GM19372 (cell line): ENCODE measurements around the gene KIF14.
A peak's percentile ranks its signal among the peaks of the same experiment; 100 is the strongest.

ENCODE experiments used
- ATAC-seq: cut with Tn5 transposase; IDR thresholded peaks from one replicate; pipeline ENCODE4 v1.9.1; 2021; ENCODE audit warnings: mild to moderate bottlenecking, low read depth, moderate library complexity; ENCODE audit not compliant: unreplicated experiment

The KIF14 gene, protein sequence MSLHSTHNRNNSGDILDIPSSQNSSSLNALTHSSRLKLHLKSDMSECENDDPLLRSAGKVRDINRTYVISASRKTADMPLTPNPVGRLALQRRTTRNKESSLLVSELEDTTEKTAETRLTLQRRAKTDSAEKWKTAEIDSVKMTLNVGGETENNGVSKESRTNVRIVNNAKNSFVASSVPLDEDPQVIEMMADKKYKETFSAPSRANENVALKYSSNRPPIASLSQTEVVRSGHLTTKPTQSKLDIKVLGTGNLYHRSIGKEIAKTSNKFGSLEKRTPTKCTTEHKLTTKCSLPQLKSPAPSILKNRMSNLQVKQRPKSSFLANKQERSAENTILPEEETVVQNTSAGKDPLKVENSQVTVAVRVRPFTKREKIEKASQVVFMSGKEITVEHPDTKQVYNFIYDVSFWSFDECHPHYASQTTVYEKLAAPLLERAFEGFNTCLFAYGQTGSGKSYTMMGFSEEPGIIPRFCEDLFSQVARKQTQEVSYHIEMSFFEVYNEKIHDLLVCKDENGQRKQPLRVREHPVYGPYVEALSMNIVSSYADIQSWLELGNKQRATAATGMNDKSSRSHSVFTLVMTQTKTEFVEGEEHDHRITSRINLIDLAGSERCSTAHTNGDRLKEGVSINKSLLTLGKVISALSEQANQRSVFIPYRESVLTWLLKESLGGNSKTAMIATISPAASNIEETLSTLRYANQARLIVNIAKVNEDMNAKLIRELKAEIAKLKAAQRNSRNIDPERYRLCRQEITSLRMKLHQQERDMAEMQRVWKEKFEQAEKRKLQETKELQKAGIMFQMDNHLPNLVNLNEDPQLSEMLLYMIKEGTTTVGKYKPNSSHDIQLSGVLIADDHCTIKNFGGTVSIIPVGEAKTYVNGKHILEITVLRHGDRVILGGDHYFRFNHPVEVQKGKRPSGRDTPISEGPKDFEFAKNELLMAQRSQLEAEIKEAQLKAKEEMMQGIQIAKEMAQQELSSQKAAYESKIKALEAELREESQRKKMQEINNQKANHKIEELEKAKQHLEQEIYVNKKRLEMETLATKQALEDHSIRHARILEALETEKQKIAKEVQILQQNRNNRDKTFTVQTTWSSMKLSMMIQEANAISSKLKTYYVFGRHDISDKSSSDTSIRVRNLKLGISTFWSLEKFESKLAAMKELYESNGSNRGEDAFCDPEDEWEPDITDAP (N-terminal part only)

DNA sequence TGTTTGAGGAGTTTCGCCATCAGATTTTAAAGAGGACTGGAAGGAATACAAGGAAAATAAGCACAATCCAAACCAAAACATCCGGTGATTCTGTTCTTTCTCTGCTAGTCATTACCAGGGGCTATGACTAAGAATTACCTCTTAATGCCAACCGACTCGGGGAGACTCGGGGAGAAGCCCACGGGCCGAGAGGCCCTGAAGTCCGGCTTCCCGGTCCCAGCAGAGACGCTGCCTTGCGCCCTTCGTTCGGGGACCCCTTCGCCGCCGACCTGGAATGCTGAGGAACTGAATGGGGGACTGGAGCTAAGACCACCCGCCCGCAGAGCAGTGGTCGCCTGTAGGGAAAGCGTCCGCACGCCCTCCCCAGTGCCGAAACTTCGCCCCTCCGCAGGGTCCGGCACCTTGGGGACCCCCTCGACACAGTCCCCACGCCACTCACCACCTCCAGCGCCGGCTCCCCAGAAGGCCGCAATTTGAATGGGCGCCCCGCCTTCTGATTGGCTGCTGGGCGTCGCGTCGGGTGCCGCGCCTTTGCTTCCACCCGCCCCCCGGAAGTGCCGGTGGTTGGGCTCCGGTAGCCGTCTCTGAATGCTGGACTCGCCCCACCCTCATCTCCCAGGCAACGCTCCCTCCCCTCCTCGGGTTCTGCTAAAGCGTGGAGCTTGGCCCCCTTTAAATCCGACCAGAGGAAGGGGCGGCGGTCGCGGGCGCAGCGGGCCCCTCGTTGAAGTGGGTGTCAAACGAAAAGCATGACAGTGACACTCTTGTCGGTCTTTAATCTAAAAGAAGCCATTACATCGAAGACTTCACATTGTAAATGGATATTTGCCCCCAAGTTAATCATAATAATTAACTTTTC is at the start of gene KIF14:
KIF14 (minus strand) TSS at position 479 of the 859 bp plus-strand sequence. CDS start 2,028 bp downstream, outside the sequence.
- peak; percentile 95 for ATAC-seq

DNA sequence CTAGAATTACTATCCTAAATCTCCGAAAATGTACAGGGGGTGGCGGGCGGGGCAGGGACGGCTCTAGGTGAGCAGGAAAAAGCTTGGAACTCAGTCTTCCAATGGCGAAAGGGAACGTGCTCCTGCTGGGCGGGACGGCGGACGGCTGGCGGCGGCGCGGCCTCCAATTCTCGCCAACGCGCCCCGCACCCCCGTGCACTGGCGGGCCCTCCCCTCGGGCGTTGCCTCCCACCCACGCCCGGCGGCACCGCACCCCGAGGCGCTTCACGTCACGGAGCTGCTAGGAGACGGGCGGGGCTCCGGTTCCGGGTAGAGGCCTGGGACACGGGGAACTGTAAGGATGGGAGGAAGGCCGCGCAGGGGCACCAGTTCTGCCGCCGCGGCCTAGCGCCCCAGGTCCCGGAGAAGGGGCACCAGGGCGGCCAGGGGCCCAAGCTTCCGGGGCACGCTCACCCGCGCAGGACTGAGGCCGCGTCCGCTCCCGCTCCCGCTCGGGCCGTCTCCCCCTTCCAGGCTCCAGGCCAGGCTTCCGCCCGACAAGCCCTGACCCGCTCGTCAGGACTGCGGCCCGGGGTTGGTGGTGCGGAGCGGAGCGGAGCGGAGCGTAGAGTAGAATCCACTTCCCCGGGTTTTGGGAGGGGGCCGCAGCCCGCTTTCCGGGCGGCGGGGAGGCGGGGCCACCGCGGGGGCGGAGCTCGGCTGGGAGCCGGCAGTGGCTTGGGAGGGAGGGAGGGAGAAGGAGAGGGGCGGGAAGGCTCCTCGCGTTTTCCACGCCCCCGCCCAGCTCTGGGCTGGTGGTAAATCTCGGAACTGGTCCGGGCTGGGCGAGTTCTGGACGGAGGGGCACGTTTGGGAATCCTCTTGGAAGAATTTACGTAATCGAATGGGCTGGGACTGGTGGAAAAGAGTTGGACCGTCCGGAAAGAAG is 49.0 kb upstream of the KIF14 start, which contains the start of gene DDX59:
DDX59 (minus strand) TSS at position 594 of the 928 bp plus-strand sequence. CDS start 3,167 bp downstream, outside the sequence.
- ATAC-seq = peak; percentile 89

DNA sequence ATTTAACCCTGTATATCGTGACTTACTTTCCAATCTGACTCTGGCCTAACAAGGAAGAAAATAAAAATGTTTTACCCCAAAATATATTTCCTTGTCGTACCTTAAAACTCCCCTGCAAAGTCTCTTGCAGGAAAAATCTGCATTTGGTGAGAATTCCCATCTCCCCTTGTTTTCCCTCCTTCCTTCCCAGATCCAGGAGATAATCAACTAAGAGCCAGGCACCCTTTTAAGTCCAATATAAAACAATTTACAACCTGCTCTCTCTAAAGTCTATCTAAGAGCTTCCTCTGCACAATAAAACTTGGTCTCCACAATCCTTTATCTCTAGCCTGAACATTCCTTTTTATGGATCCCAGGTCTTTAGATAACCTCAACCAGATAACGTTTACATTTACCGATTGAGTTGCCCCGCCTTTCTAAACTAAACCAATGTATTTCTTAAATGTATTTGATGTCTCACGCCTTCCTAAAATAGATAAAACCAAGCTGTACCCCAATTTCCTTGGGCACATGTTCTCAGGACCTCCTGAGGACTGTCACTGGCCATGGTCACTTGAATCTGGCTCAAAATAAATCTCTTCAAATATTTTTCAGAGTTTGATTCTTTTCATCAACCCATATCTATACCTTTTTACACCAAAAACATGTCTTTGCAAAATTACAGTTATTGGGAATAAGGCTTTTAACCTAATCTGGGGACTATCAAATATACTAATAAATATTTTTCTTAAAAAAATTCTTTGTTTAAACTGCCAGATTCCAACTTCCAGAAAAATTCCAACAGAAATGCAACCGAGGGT is 48.2 kb upstream of the KIF14 start:
- ATAC-seq = no peak

DNA sequence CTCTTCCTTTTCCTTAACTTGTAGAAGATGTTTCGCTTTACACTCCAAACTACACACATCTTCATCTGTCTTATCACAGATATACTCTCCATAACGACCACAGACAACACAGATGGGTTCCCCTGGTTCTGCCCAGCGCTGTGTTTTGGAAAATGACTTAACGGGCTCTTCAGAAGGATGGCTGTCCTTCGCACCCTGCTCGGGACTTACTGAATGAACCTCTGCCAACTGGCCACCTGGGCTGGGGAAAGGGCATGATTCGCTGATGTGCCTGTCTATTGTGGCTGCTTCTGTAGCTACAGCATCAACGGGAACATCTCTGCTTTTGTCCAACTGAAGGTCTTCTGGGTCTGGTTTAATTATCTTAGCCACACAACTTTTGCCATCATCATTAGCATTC is 45.8 kb upstream of the KIF14 start:
- no peak for ATAC-seq

DNA sequence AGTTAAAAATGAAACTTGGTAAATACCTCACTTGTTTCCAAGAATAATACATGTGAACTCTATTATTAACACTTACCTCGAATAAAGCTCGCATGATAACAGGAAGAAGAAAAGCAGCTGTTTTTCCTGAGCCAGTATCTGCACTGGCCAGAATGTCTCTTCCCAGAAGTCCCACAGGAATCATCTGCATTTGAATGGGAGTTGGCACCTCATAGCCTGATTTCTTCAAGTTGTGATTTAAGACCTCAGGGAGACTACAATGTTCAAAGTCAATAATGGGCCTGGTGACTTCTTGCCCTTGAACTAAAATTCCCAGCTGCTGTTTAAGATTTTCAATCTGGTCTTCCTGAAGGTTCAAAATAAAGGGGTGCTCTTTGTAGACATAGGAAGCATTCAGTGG is 45.3 kb upstream of the KIF14 start:
- no peak for ATAC-seq

DNA sequence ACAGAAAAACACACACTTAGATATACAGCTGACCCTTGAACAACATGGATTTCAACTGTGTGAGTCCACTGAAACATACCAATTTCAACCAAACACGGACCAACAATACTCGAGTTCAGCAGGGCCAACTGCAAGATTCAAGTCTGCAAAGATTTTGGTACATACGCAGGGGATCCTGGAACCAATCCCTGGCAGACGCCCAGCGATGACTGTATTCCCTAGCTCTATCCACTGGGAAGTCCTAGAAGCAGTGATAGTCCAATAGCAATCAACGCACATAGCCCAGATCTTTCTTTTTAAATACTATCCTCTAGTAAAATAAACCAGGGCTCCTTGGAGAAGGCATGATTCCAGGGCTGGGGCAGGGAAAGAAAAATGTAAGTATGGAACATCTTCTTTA is 40.2 kb upstream of the KIF14 start:
- no peak for ATAC-seq

DNA sequence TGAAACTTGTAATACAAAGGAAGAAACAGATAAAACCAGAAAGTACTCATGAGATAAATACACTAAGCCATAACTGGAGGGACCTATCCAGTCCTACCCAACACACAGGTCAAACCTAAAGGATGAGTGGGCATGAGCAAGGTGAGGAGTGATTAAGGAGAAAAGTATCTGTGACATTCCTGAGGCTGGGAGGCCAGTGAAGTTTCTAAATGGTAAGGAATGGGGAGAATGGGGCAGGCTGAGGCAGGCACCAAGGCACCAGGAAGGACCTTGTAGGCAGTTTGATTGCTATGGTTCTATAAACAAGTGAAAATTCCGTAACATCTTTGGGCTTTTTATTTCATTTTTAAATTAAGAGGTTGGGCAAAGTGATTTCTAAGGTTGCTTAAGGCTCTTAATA is 38.7 kb upstream of the KIF14 start:
- ATAC-seq = no peak

DNA sequence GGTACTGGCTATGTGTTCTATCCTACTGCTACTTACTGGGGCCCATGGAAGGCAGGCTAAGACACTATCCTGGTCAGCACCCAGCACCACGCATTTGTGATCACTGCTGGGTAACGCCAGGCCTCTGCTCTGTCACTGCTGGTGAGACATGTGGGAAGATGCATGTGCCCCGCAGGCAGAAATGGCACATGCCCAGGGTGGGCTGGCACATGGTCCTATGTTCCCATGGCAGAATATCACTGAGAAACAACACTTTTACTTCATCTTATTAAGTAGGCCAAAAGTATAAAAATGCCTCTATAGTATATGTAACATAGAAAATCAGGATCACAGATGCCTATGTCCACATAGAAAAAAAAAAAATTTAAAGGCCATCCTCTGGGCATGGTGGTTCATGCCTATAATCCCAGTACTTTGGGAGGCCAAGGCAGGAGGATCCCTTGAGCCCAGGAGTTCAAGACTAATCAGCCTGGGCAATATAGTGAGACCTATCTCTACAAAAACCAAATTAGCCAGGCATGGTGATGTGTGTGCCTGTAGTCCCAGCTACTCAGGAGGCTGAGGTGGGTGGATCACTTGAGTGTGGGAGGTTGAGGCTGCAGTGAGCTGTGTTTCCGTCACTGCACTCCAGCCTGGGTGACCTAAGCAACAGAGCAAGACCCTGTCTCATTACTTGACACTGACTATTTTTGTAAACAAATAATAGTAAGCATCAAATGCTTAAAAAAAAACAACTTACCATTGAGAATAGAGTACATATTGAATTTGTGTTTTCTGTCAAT is 37.7 kb upstream of the KIF14 start:
- no peak for ATAC-seq

DNA sequence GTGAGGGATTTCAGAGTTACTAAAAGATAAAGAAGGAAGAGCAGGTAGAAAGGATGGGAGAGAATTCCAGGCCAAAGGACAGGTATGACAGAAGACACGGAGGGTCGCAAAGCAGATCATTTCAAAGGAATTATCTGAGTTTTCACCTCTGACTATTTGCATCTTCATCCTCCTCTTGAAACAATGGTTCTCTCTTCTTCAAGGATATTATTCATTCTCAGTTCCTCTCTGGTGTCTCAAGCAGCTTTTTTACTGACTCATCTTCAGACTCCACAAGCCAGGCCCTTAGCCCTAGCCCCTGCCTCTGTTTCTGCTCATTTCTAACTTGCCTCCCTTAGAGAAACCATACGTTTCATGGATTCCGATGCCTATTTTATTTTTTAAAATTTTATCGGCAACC is 34.1 kb upstream of the KIF14 start:
- ATAC-seq = peak; percentile 97

DNA sequence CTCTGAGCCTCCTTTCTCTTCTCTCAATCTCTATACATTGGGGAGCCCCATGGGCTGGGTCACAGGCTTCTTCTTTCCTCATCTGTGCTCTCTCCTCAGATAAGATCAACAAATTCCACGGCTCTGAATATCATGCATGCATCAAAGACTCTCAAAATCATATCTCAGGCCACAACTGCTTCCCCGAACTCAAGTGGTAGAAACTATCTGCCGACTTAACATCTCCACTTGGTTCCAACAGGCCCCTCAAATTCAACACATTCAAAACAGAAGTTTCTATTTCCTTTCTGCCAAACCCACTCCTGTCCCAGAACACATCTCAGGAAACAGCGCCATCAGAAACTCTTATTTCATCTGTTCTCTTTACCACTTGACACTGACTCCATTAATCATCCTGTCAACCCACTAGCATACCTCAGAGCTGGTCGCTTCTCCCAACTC is 32.5 kb upstream of the KIF14 start:
- ATAC-seq = no peak

DNA sequence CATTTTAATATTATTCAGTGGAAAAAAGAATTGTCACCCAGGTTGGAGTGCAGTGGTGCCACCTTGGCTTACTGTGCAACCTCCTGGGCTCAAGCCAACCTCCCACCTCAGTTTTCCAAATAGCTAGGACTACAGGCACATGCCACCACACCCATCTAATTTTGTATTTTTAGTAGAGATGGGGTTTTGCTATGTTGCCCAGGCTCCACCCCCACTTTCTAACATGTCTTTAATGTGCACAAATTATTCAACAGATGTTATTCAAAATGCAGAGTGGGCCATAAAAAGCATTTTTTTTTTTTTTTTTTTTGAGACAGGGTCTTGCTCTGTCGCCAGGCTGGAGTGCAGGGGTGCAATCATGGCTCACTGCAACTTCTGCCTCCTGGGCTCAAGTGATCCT is 31.8 kb upstream of the KIF14 start:
- ATAC-seq = no peak

DNA sequence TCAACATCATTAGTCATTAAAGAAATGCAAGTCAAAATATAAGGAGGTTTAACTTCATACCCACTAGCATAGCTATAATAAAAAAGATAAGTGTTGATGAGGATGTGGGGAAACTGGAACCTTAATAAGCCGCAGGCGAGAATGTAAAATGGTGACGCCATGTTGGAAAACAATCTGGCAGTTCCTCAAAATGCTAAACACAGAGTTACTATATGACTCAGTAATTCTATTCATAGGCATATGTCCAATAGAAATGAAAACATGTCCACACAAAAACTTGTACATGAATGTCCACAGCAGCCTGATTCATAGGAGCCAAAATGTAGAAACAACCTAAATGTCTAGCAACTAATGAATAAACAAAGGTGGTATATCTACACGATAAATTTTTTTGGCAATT is 26.0 kb upstream of the KIF14 start:
- ATAC-seq = no peak

DNA sequence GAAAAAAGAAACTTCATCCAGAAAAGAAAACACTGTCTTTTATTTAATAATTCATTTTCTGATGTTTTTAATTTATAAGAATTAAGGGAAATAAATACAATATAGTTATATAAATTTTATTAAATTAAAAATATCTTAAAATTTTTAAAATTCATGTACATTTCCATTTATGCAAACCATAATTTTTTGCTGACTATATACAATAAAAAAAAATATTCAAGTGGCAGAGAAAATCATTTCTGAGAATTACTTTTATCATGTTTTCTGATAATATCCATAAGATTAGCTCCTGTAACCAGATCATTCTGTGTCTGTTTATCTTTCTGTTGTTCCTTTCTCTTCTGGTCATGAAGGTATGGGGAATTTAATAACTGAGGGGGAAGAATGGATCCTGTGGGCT is 23.5 kb upstream of the KIF14 start:
- ATAC-seq = no peak

DNA sequence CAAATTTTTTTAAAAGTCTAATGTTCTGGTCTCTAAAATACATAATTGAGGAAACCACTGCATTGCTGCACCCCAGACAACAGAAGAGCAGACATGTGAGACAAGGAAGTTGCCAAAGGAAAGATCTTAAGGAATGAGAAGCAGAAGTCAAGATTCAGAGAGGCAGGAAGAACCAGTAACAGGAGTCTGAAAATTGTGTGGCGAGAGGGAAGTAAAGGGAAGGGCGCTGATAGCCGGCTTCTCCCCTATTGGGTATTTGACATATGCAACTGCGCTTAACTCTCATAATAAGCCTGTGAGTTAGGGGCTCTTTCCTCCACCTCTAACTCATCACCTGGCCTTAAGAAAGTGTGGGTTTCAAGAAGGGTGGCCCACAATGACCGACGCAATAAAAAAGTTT is 21.9 kb upstream of the KIF14 start:
- no peak for ATAC-seq

DNA sequence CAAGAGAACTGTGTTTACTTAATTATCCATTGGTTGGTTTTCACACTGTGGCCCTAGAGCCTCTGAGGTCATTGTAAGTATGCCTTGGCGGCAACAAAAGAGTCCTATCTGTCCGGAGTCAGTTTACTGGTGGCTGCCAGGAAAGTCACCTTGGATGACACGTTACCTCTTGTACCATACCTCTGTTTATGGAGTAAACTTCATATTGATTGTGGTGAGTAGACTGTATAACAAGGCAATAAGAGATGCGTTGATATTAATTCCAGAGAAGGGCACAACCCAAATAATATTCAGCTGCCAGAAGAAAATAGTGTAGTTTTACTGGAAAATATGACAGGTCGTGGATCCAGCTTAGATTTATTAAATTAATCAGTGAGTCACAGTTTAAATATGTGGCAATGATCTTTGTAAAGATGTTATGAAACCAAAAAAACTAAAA is 20.4 kb upstream of the KIF14 start:
- no peak for ATAC-seq

DNA sequence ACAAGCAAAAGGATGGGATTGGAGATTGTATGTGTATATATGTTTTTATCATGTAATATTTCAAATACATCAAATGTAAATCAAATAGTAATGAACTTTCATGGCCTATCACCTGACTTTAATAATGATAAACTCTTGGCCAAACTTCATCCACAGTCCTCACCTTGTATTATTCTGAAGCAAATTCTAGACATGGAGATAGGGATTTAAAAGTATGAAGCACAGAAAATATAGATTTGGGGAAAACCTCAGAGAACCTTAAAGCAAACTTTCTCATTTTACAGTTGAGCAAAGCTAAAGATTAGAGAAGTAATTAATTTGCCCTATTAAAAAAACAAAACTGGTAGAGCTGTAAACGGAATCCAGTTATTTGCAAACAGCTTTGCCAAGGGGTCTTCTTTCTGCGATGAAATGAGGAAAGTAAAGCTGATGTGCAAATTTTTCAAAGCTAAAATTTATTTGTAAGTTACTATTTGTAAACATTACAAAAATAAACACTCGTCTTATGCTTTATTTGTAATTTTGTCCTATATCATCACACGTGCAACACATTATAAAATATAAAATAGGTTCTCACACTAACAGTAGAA is 19.9 kb upstream of the KIF14 start:
- ATAC-seq = no peak

DNA sequence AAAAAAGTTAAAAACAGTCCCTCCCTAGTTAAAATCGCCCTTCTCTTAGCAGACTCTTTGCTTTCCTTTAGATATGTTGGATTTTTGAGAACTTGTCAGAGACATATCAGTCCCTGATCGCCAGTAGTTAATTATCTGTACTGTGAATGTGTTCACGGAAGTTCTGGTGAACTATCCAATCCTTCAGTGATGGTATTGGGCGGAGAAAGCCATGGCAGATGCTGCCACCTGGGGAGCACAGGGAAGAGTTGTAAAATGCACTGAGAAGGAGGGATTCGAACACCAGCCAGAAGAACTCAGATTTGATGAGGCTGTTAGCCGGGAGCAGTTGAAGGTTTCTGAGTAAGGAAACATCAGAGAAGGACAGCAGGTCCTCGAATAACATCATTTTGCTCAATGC is 17.5 kb upstream of the KIF14 start:
- no peak for ATAC-seq
